K562 (cell line): ENCODE measurements around the gene HLA-DQA2. TPM values are rescaled to one million over a fixed set of nuclear protein-coding genes. Genes with fewer than 3 reads are reported as not detected.
A peak's percentile ranks its signal among the peaks of the same experiment; 100 is the strongest.

ENCODE experiments used
- ATAC-seq: fragments of 200-7000 bp; cut with Tn5 transposase; 3 replicates; pipeline ENCODE4 v1.9.1; 2020; ENCODE audit warnings: moderate library complexity
- BruUV-seq: library from RNA; stranded (reverse); fragments of 400-500 nt; replicated peaks from 2 replicates; lab custom pipeline; 2021; lab: Mats Ljungman, UMichigan
- CTCF ChIA-PET: fragments of 300-600 bp; formaldehyde crosslinking; extraction: SDS; loops from one replicate; lab custom pipeline; 2021; ENCODE audit warnings: low intra/inter-chr PET ratio; lab: Yijun Ruan, JAX
- POLR2A ChIA-PET: fragments of 300-600, 350-650 bp; sonication (Branson Sonifier 250); formaldehyde crosslinking; extraction: SDS; loops from one replicate; lab custom pipeline; 2021; ENCODE audit warnings: antibody characterized with exemption, inconsistent platforms; lab: Yijun Ruan, JAX
- DNase-seq, 4 experiments: peaks; one replicate each; pipeline versions ENCODE4 v3.0.0 to v3.0.0-alpha.2; 2011 to 2018; ENCODE audit warnings: low spot score in 3 of 4, mixed read lengths in 3 of 4; ENCODE audit errors: extremely low read depth in 1 of 4
- FAIRE-seq: peaks from 2 replicates; lab custom pipeline; 2011; peaks lifted over from hg19 to GRCh38; lab: Jason Lieb, UNC
- H2AFZ ChIP-seq: 2 replicates; pipeline ENCODE4 v1.6.0; 2011; ENCODE audit warnings: low read depth, low read length, control low read depth, inconsistent platforms
- H3K27ac ChIP-seq: fragments of 200-600 bp; 3 replicates; pipeline ENCODE4 v1.8.0; 2011; ENCODE audit warnings: low read depth, mild to moderate bottlenecking, control low read depth, inconsistent platforms, low read length, moderate library complexity, mixed read lengths; ENCODE audit errors: extremely low read depth
- H3K27me3 ChIP-seq, 2 experiments: fragments of 300-600 bp in 1 of 2; 2 replicates in 1 of 2; 3 replicates in 1 of 2; pipeline versions ENCODE4 v1.6.0 to v1.8.0; 2011; ENCODE audit warnings: inconsistent platforms in 2 of 2, low read length in 2 of 2, mild to moderate bottlenecking in 1 of 2, mixed read lengths in 1 of 2, moderate library complexity in 1 of 2; ENCODE audit not compliant: control insufficient read depth in 2 of 2, insufficient read depth in 2 of 2
- H3K36me3 ChIP-seq: fragments of 300-600 bp; 3 replicates; pipeline ENCODE4 v1.8.0; 2011; ENCODE audit warnings: mild to moderate bottlenecking, low read length, inconsistent platforms; ENCODE audit not compliant: control insufficient read depth, insufficient read depth
- H3K4me1 ChIP-seq, 2 experiments: fragments of 200-600 bp in 1 of 2; replicated peaks in 1 of 2; 2 replicates in 1 of 2; 3 replicates in 1 of 2; pipeline versions ENCODE4 v1.5.1 to v1.8.0; 2011; ENCODE audit warnings: inconsistent platforms in 2 of 2, low read length in 2 of 2, mild to moderate bottlenecking in 1 of 2, mixed read lengths in 1 of 2, moderate library complexity in 1 of 2; ENCODE audit not compliant: control insufficient read depth in 2 of 2, insufficient read depth in 2 of 2
- H3K4me2 ChIP-seq: 2 replicates; pipeline ENCODE4 v1.6.1; 2011; ENCODE audit warnings: low read length, control low read depth, inconsistent platforms, mixed read lengths; ENCODE audit not compliant: insufficient read depth
- H3K4me3 ChIP-seq: fragments of 200-600 bp; sonication (generic), shearing (Covaris generic); 2 replicates; pipeline ENCODE4 v1.5.1; 2016; ENCODE audit warnings: control low read depth, inconsistent platforms
- H3K79me2 ChIP-seq: fragments of 200-600 bp; 3 replicates; pipeline ENCODE4 v1.8.0; 2011; ENCODE audit warnings: low read length, inconsistent platforms; ENCODE audit not compliant: control insufficient read depth, insufficient read depth
- H3K9ac ChIP-seq, 2 experiments: 2 replicates each; pipeline versions ENCODE4 v1.6.0 to v1.6.1; 2011; ENCODE audit warnings: low read depth in 2 of 2, low read length in 2 of 2, control low read depth in 1 of 2, inconsistent platforms in 1 of 2, mild to moderate bottlenecking in 1 of 2, mixed read lengths in 1 of 2; ENCODE audit not compliant: insufficient read depth in 1 of 2
- H3K9me1 ChIP-seq: one replicate; pipeline ENCODE4 v1.6.0; 2011; ENCODE audit warnings: inconsistent platforms, mild to moderate bottlenecking, low read length, moderate library complexity; ENCODE audit not compliant: control insufficient read depth, insufficient read depth
- H3K9me3 ChIP-seq: replicated peaks from 2 replicates; pipeline ENCODE4 v1.5.1; 2011; ENCODE audit warnings: low read depth, low read length, inconsistent platforms; ENCODE audit not compliant: control insufficient read depth, insufficient read depth
- H4K20me1 ChIP-seq: replicated peaks from 2 replicates; pipeline ENCODE4 v1.6.1; 2011; ENCODE audit warnings: low read length, inconsistent platforms, mixed read lengths; ENCODE audit not compliant: control insufficient read depth, insufficient read depth
- CBFB ChIP-seq: sonication (generic); formaldehyde crosslinking; IDR thresholded peaks from 2 replicates; pipeline ENCODE4 v1.4.0; 2020; ENCODE audit warnings: mild to moderate bottlenecking, missing genetic modification reagents
- CTCF ChIP-seq, 3 experiments: IDR thresholded peaks in 2 of 3; conservative IDR thresholded peaks in 1 of 3; 2 replicates each; pipeline ENCODE4 v1.5.1; 2011 to 2012; ENCODE audit warnings: low read length in 3 of 3, mild to moderate bottlenecking in 3 of 3, control low read depth in 2 of 3, improper control_type of control experiment in 1 of 3, inconsistent platforms in 1 of 3, low read depth in 1 of 3, mixed read lengths in 1 of 3, moderate library complexity in 1 of 3; ENCODE audit not compliant: insufficient read depth in 2 of 3
- NR3C1 ChIP-seq: sonication (generic); formaldehyde crosslinking; IDR thresholded peaks from 2 replicates; pipeline ENCODE4 v1.8.1; 2022; ENCODE audit warnings: missing genetic modification reagents
- STAG1 ChIP-seq: sonication (generic); formaldehyde crosslinking; IDR thresholded peaks from 2 replicates; pipeline ENCODE4 v1.5.0; 2020; ENCODE audit warnings: missing genetic modification reagents, borderline replicate concordance
- ZNF444 ChIP-seq: fragments of 250-450 bp; sonication (Bioruptor Pico); IDR thresholded peaks from 2 replicates; pipeline ENCODE4 v1.4.0; 2020; ENCODE audit warnings: mild to moderate bottlenecking, moderate library complexity
- ZNF644 ChIP-seq: fragments of 200-800 bp; sonication (Bioruptor generic); IDR thresholded peaks from 2 replicates; pipeline ENCODE4 v1.6.1; 2016; ENCODE audit warnings: low read depth, missing genetic modification characterization, missing compliant biosample characterization
- ZNF717 ChIP-seq: fragments of 250-450 bp; sonication (Bioruptor Pico); IDR thresholded peaks from 2 replicates; pipeline ENCODE4 v1.5.0; 2021
- ZNF785 ChIP-seq: fragments of 250-450 bp; sonication (Bioruptor Pico); IDR thresholded peaks from 2 replicates; pipeline ENCODE4 v1.4.0; 2020; ENCODE audit warnings: mild to moderate bottlenecking
- WGBS: fragments of 100-300 bp; shearing (Covaris generic); methylation state at CpG from one replicate; pipeline ENCODE4 v1.1.6; 2016; ENCODE audit warnings: low coverage, mixed read lengths; ENCODE audit not compliant: insufficient coverage; ENCODE audit errors: missing lambda C conversion rate; 5-methylcytosine and 5-hydroxymethylcytosine counted together
- in situ Hi-C: fragments of 300-500 bp; cut with MboI; formaldehyde crosslinking; loops from 4 replicates; pipeline ENCODE4 v1.15.0; 2018; ENCODE audit warnings: inconsistent platforms, mixed read lengths
- intact Hi-C: fragments of 100-400 bp; cut with micrococcal nuclease; formaldehyde crosslinking; loops from 2 replicates; pipeline ENCODE4 v1.14.2; 2022
- polyA plus RNA-seq, 8 experiments: library from polyadenylated mRNA; depleted of rRNA in 4 of 8; stranded (reverse) in 5 of 8; unstranded in 3 of 8; fragments of >200 nt; fragmentation: Nextera tagmentation in 2 of 8; fragmentation: Illumina TruSeq in 1 of 8; extraction: Ambion mirVana in 2 of 8; extraction: Trizol in 1 of 8; gene quantifications; 2 replicates each; pipeline versions ENCODE4 v1.2.1 to v1.2.3, GENCODE V29; 2011 to 2014; ENCODE audit warnings: inconsistent platforms in 1 of 8, missing spikeins in 1 of 8
- total RNA-seq, 7 experiments: library from RNA; depleted of rRNA in 6 of 7; stranded (reverse); fragments of >200 nt in 6 of 7; fragmentation: Illumina TruSeq in 2 of 7; extraction: Trizol in 2 of 7; gene quantifications; 2 replicates each; pipeline versions ENCODE4 v1.2.1 to v1.2.3, GENCODE V29; 2011 to 2021; ENCODE audit warnings: low replicate concordance in 1 of 7

Gene HLA-DQA2
- total and polyA plus RNA-seq, 9 of the 15 experiments (the other 6 are each of a cell fraction or from before 2014, with no cell fraction given) = not detected

GRCh38 chr6:32692019-32692418 is 49.2 kb upstream of the HLA-DQA2 start (continued):
- peak; percentile 42 to 74 (median 65) for TF ChIP-seq CTCF (IDR thresholded peaks at IDR 0.05 in 2 of 3, conservative IDR thresholded peaks at IDR 0.05 in 1 of 3; ENCODE audit: insufficient read depth in 2 of 3, low read depth in 1 of 3, low read length in 3 of 3)

- DNase-seq = no peak
- no peak overlapping the region for H3K27ac ChIP-seq
- ATAC-seq = no peak
- no peaks in the 10 kb centered on the region for H3K9me1 ChIP-seq
- POLR2A ChIA-PET = interaction anchor here (0.6 kb wide), 1 partner anchor 621 kb away, joined by 3 read pairs; no protein-coding TSS in a partner anchor
- H3K79me2 ChIP-seq = no peaks in the 10 kb centered on the region
- no peak overlapping the region for H3K4me2 ChIP-seq
- in situ Hi-C loops = loop anchor here (5.0 kb wide), 1 partner anchor 280 kb away; no protein-coding TSS in a partner anchor
- H3K9me3 ChIP-seq = no peaks in the 10 kb centered on the region
- no peak overlapping the region for H3K4me3 ChIP-seq
- H4K20me1 ChIP-seq = no peaks in the 10 kb centered on the region
- 0% methylated on average over 1 of the region's 1 CpG for WGBS
- H2AFZ ChIP-seq = no peak overlapping the region
- intact Hi-C loops = loop anchor here (5.0 kb wide), 1 partner anchor 595 kb away; no protein-coding TSS in a partner anchor
- H3K36me3 ChIP-seq = no peaks in the 10 kb centered on the region
- CTCF ChIA-PET = interaction anchor here (1.0 kb wide), 1 partner anchor 282 kb away, joined by 3 read pairs; no protein-coding TSS in a partner anchor
- no peak for FAIRE-seq
- peaks cover 0 to 9% of the 10 kb centered on the region in 2 experiments; a peak in 2 of 5 replicates for H3K27me3 ChIP-seq
- no peak overlapping the region for H3K9ac ChIP-seq
- no peaks in the 10 kb centered on the region for H3K4me1 ChIP-seq
- BruUV-seq = no TSS peak
- TF ChIP-seq NR3C1 (CRISPR knock-in tag) (no peak), ZNF717 (CRISPR knock-in tag) (no peak), ZNF644 (tag) (no peak), STAG1 (CRISPR knock-in tag) (no peak), ZNF785 (CRISPR knock-in tag) (no peak), CBFB (CRISPR knock-in tag) (no peak), ZNF444 (CRISPR knock-in tag) (no peak)
These were observed 44.2 kb upstream of the HLA-DQA2 start for GRCh38 chr6:32697031-32697430.
